SU-DHL-6 (cell line): ENCODE results near the gene ARHGEF26.

Experiments used
- CTCF ChIP-seq: fragments of 200-600 bp; sonication (generic); IDR thresholded peaks from one replicate; pipeline ENCODE4 v1.5.1; 2017; ENCODE audit warnings: antibody characterized with exemption, mild to moderate bottlenecking, low read length, moderate library complexity; ENCODE audit not compliant: insufficient read depth, poor library complexity, severe bottlenecking
- EZH2phosphoT487 ChIP-seq: fragments of 200-600 bp; sonication (generic), shearing (Covaris generic); conservative IDR thresholded peaks from 2 replicates; pipeline ENCODE4 v1.6.1; 2018; ENCODE audit warnings: mild to moderate bottlenecking, antibody characterized with exemption, low read length, moderate library complexity, mixed read lengths

- no peak for TF ChIP-seq CTCF
- no peak for TF ChIP-seq EZH2phosphoT487
Measured at GRCh38 chr3:154225536-154225935, 104.3 kb downstream of the ARHGEF26 start.
